NCI-H2081 (cell line): ENCODE measurements around the gene FAM170B.

Source experiments
- DNase-seq, 2 experiments: peaks; one replicate each; lab custom pipeline; 2025; lab: John Stamatoyannopoulos, UW

The FAM170B gene

GRCh38 chr10:49133706-49134248 is at the start of gene FAM170B:
Gene FAM170B, minus strand, starts transcription at chr10:49134021. Its CDS starts 103 bp downstream, at chr10:49133918.
- DNase-seq = no peak

GRCh38 chr10:49182776-49183175 is 49.0 kb upstream of the FAM170B start:
- no peak for DNase-seq

GRCh38 chr10:49180444-49180860 is 46.6 kb upstream of the FAM170B start:
- no peak for DNase-seq

GRCh38 chr10:49179699-49180443 is 46.0 kb upstream of the FAM170B start:
- no peak for DNase-seq

GRCh38 chr10:49178489-49179471 is 45.0 kb upstream of the FAM170B start:
- no peak for DNase-seq

GRCh38 chr10:49177391-49178355 is 43.9 kb upstream of the FAM170B start:
- DNase-seq = no peak

- no peak for DNase-seq
These were observed 42.8 kb upstream of the FAM170B start for GRCh38 chr10:49176310-49177268.

- DNase-seq = no peak
These were observed 41.9 kb upstream of the FAM170B start for GRCh38 chr10:49175587-49176309.

GRCh38 chr10:49174926-49175500 is 41.2 kb upstream of the FAM170B start:
- no peak for DNase-seq

GRCh38 chr10:49174261-49174925 is 40.6 kb upstream of the FAM170B start:
- DNase-seq = no peak

GRCh38 chr10:49173853-49174252 is 40.0 kb upstream of the FAM170B start:
- DNase-seq = no peak

- DNase-seq = no peak
These were observed 39.5 kb upstream of the FAM170B start for GRCh38 chr10:49173201-49173772.

GRCh38 chr10:49172777-49173132 is 38.9 kb upstream of the FAM170B start:
- DNase-seq = no peak

GRCh38 chr10:49172061-49172776 is 38.4 kb upstream of the FAM170B start:
- no peak for DNase-seq

GRCh38 chr10:49171326-49172060 is 37.7 kb upstream of the FAM170B start:
- DNase-seq = no peak

- DNase-seq = no peak
These were observed 37.0 kb upstream of the FAM170B start for GRCh38 chr10:49170632-49171325.
